PC-9 (cell line): ENCODE measurements around the gene TMCC1. TPM values are rescaled to one million over a fixed set of nuclear protein-coding genes. Genes with fewer than 3 reads are reported as not detected.

Experiments used
- BruUV-seq: library from RNA; stranded (reverse); fragments of 400-500 nt; replicated peaks from 2 replicates; lab custom pipeline; 2021; lab: Mats Ljungman, UMichigan
- CTCF ChIA-PET: fragments of 300-600 bp; sonication (Branson Sonifier 250); formaldehyde crosslinking; loops from one replicate; lab custom pipeline; 2022; ENCODE audit warnings: antibody characterized with exemption; lab: Charles Lee
- POLR2A ChIA-PET: fragments of 300-600 bp; sonication (Branson Sonifier 250); formaldehyde crosslinking; loops from one replicate; lab custom pipeline; 2022; ENCODE audit warnings: antibody characterized with exemption; ENCODE audit not compliant: unreplicated experiment; lab: Charles Lee
- DNase-seq, 2 experiments: peaks; one replicate each; pipeline versions ENCODE4 v3.0.0 to v3.0.0-alpha.2; 2015 to 2022; ENCODE audit warnings: mixed read lengths in 1 of 2
- H2AFZ ChIP-seq: fragments of 200-600 bp; sonication (generic); 2 replicates; pipeline ENCODE4 v1.8.1; 2017; ENCODE audit warnings: antibody characterized with exemption
- H3F3A ChIP-seq: fragments of 200-600 bp; sonication (generic); 2 replicates; pipeline ENCODE4 v1.8.1; 2017; ENCODE audit warnings: antibody characterized with exemption, mild to moderate bottlenecking, low read depth; ENCODE audit not compliant: insufficient read depth
- H3K27ac ChIP-seq: fragments of 200-600 bp; sonication (generic); 2 replicates; pipeline ENCODE4 v1.6.1; 2016; ENCODE audit warnings: mixed run types
- H3K27me3 ChIP-seq: fragments of 200-600 bp; sonication (generic); 2 replicates; pipeline ENCODE4 v1.6.1; 2016; ENCODE audit warnings: low read depth, mixed run types; ENCODE audit not compliant: insufficient read depth
- H3K36me3 ChIP-seq: fragments of 200-600 bp; sonication (generic); 2 replicates; pipeline ENCODE4 v1.6.1; 2016; ENCODE audit warnings: low read depth, mixed run types
- H3K4me1 ChIP-seq: fragments of 200-600 bp; sonication (generic); replicated peaks from 2 replicates; pipeline ENCODE4 v1.6.1; 2016; ENCODE audit warnings: mixed run types; ENCODE audit not compliant: insufficient read depth
- H3K4me2 ChIP-seq: fragments of 200-600 bp; sonication (generic); 2 replicates; pipeline ENCODE4 v1.6.1; 2017; ENCODE audit warnings: mixed run types
- H3K4me3 ChIP-seq: fragments of 200-600 bp; sonication (generic); 2 replicates; pipeline ENCODE4 v1.6.1; 2016; ENCODE audit warnings: mixed run types
- H3K79me2 ChIP-seq: fragments of 200-600 bp; sonication (generic); 2 replicates; pipeline ENCODE4 v1.6.1; 2017; ENCODE audit warnings: low read depth, mixed run types
- H3K9me2 ChIP-seq: fragments of 200-600 bp; sonication (generic); 2 replicates; pipeline ENCODE4 v1.8.1; 2017; ENCODE audit warnings: mild to moderate bottlenecking; ENCODE audit not compliant: insufficient read depth
- H3K9me3 ChIP-seq: fragments of 200-600 bp; sonication (generic); 2 replicates; pipeline ENCODE4 v1.8.1; 2016; ENCODE audit warnings: low read depth; ENCODE audit not compliant: insufficient read depth
- H4K20me1 ChIP-seq: fragments of 200-600 bp; sonication (generic); 2 replicates; pipeline ENCODE4 v1.8.1; 2017; ENCODE audit not compliant: insufficient read depth
- CTCF ChIP-seq: fragments of 200-600 bp; sonication (generic); conservative IDR thresholded peaks from 2 replicates; pipeline ENCODE4 v1.6.1; 2017; ENCODE audit warnings: mixed run types, antibody characterized with exemption, mild to moderate bottlenecking, moderate library complexity
- EZH2 ChIP-seq: fragments of 200-600 bp; sonication (generic); IDR thresholded peaks from 2 replicates; pipeline ENCODE4 v1.8.0; 2017; ENCODE audit warnings: antibody characterized with exemption, low read depth
- intact Hi-C: fragments of 100-400 bp; cut with micrococcal nuclease; formaldehyde crosslinking; loops from one replicate; pipeline ENCODE4 v1.10.0; 2022; ENCODE audit not compliant: unreplicated experiment
- total RNA-seq: library from RNA; stranded (reverse); gene quantifications from 2 replicates; pipeline ENCODE4 v1.2.3, GENCODE V29; 2021

TMCC1 gene
- total RNA-seq, 1 experiment from 2014 or later: 41.4 TPM

- Histone ChIP-seq H3K4me1 (no peaks in the 10 kb centered on the region), H3K4me2 (no peak overlapping the region), H3K9me2 (no peaks in the 10 kb centered on the region), H3K4me3 (no peak overlapping the region), H3K9me3 (no peaks in the 10 kb centered on the region), H3K27ac (no peak overlapping the region), H3K79me2 (no peaks in the 10 kb centered on the region), H3K27me3 (no peaks in the 10 kb centered on the region), H3K36me3 (no peaks in the 10 kb centered on the region), H4K20me1 (no peaks in the 10 kb centered on the region), H3F3A (0 out of 2 replicates have a peak, but pooled peaks cover 3% of the 10 kb centered on the region), H2AFZ (no peak overlapping the region)
- intact Hi-C loops: no loop called here
- no TSS peak for BruUV-seq
- TF ChIP-seq EZH2 (no peak), CTCF (no peak)
- ChIA-PET CTCF (no interaction called here), POLR2A (no interaction called here)
- no peak for DNase-seq
These were observed 44.2 kb upstream of the TMCC1 start for GRCh38 chr3:129937717-129938116.

- ChIA-PET POLR2A (no interaction called here), CTCF (no interaction called here)
- no peaks in the 10 kb centered on the region for H3K9me2 ChIP-seq
- 0 out of 2 replicates have a peak, but pooled peaks cover 3% of the 10 kb centered on the region for H3F3A ChIP-seq
- H3K36me3 ChIP-seq: no peaks in the 10 kb centered on the region
- no peak overlapping the region for H3K4me2 ChIP-seq
- intact Hi-C loops: no loop called here
- H3K27ac ChIP-seq: no peak overlapping the region
- peak in 1 of 2 experiments; percentile 26 for DNase-seq
- no peaks in the 10 kb centered on the region for H4K20me1 ChIP-seq
- H3K4me3 ChIP-seq: no peak overlapping the region
- no peak overlapping the region for H2AFZ ChIP-seq
- BruUV-seq: no TSS peak
- no peaks in the 10 kb centered on the region for H3K79me2 ChIP-seq
- no peaks in the 10 kb centered on the region for H3K9me3 ChIP-seq
- H3K4me1 ChIP-seq: no peaks in the 10 kb centered on the region
- TF ChIP-seq EZH2: no peak
- no peak for TF ChIP-seq CTCF
- no peaks in the 10 kb centered on the region for H3K27me3 ChIP-seq
These were observed 43.2 kb upstream of the TMCC1 start for GRCh38 chr3:129936757-129937156.

GRCh38 chr3:129934234-129935123 lies 41.0 kb upstream of the TMCC1 start:
- POLR2A ChIA-PET: no interaction called here

More at GRCh38 chr3:129934234-129935123, 41.0 kb upstream of the TMCC1 start:
- Histone ChIP-seq H3F3A (0 out of 2 replicates have a peak, but pooled peaks cover 3% of the 10 kb centered on the region), H2AFZ (no peak overlapping the region), H3K9me3 (peaks cover 12% of the 10 kb centered on the region), H3K9me2 (no peaks in the 10 kb centered on the region), H4K20me1 (no peaks in the 10 kb centered on the region), H3K4me3 (no peak overlapping the region), H3K4me2 (peak overlapping the region; percentile 52), H3K4me1 (no peaks in the 10 kb centered on the region), H3K36me3 (no peaks in the 10 kb centered on the region), H3K27me3 (no peaks in the 10 kb centered on the region), H3K27ac (no peak overlapping the region), H3K79me2 (no peaks in the 10 kb centered on the region)
- intact Hi-C loops: loop anchor here (1.0 to 2.0 kb wide), 7 partner anchors 26 to 551 kb away; partner anchors contain the start of gene TMCC1
- TF ChIP-seq EZH2 (no peak), CTCF (peak; percentile 98)
- CTCF ChIA-PET: interaction anchor here (0.6 to 1.3 kb wide), 4 partner anchors 105 to 445 kb away, joined by 3 to 5 read pairs (median 3); no protein-coding TSS in a partner anchor
- peak in 1 of 2 experiments; percentile 26 for DNase-seq
- BruUV-seq: no TSS peak
